HG03196 (cell line): Measurements from ENCODE around the gene HSH2D.
"Not testable (repeated sequence)": the region's sequence is repeated elsewhere in the genome, so short reads cannot be mapped to it uniquely, and the experiment has no call there.

Source experiments
- ATAC-seq: cut with Tn5 transposase; IDR thresholded peaks from one replicate; pipeline ENCODE4 v1.9.1; 2021; ENCODE audit not compliant: unreplicated experiment

The HSH2D gene

DNA sequence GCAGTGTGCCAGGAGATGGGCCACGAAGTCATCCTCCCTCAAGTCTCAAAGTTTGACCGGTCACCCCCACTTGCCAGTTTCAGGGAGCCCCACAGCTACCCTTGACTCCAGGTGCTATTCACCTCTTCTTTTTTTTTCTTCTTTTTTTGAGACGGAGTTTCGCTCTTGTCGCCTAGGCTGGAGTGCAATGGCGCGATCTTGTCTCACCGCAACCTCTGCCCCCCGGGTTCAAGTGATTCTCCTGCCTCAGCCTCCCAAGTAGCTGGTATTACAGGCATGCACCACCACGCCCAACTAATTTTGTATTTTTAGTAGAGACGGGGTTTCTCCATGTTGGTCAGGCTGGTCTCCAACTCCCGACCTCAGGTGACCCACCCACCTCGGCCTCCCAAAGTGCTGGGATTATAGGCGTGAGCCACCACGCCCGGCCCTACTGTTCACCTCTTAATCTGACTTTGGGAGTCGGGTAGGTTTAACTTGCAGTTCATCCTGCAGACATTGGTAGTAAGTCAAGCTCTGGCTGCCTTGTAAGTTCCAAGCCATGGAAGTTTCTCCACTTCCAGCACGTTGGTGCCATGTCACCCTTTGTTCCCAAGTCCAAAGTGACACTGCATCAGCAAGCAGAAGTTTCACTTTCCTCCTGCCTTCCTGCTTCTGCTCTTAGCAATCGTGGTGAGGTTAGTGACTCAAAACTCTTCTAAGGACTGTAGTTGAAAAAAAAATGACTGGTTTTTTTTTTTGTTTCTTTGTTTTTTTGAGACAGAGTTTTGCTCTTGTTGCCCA is 24.2 kb upstream of the HSH2D start:
- not testable (repeated sequence) for ATAC-seq

DNA sequence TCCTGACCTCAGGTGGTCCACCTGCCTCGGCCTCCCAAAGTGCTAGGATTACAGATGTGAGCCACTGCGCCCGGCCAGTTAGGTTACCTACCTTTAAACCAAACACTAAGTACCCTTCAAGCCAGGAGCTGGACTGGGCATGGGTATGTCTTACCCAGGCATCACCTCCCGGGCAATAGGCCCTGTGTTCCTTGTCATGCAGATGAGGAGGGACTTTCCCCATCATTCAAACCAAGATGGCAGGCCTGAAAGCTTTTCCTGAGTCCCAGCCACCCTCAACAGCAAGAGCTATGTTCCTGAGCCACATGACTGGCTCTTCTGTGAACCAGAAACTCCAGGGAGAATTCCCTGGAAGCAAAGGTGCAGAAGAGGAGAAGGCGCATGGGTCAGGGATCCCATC is 22.3 kb upstream of the HSH2D start:
- ATAC-seq: no peak

DNA sequence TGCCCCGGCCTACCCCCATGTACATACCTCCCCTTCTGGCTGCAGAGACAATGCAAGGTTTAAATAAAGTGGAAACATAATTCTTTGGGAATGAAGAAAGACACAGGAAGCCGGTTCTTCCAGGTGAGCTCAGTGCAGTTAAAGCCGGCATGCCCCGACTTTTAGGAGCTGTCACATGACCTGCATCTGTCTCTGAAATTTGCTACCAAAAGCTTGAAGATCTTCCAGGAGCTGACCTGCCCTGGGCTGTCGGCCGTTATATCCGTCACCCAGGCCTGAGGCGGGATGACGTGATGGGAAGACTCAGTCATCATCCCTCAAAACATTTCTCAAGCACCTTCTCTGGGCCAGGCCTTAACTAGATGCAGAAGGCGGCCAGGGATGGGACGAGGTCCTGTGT is 21.5 kb upstream of the HSH2D start:
- no peak for ATAC-seq

DNA sequence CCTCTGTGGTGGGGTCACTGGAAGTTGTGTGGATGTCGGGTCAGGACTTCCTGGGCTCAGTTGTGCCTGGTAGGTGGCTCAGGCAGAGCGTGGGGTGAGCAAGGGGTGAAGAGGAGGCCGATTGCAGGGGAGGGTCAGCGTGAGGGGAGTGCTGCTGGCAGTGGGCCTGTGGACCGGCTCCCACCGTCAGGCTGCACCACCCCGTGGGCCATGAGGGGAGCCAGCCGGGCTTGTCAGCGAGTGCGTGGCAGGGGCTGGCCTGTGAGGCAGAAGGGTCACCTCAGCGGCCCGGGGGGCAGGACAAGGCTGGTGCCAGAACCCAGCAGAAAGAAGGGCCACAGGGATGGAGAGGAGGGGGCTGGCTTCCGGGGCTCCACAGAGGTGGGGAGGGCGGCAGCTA is 18.5 kb upstream of the HSH2D start:
- no peak for ATAC-seq

DNA sequence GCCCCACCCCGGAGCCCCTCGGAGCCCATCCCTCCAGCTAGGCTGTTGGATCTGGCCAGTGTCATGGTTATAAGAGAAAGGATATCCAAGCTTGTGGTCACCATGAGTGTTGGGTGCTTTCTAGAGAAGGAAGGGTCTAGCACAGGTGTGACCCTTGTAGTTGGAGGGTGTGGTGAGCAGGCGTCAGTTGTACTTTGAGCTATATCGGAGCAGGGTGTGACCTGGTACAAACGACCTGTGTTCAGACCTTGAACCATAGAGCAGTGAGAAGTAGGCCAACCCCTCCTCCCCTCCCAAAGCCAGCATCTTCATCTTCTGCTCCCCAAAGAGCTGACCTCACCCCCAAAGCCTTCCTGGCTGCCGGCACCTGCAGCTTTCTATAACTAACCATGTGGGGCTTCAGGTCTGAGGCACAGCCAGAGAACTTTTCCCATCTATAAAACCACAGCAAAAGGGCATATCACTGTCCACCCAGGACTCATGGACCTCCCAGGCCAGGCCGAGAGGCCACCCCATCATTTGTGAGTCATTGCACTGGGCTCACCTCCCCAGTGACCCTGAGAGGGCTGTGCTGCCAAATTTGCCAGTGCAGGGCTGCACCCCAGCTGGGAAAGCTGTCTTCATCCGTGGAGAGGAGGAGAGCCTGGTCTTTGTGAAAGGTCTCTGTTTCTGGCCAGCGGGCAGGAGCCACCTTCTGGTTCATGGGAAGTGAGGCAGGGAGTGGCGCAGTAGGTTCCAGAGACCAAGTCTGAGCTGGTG is 17.6 kb upstream of the HSH2D start:
- no peak for ATAC-seq

DNA sequence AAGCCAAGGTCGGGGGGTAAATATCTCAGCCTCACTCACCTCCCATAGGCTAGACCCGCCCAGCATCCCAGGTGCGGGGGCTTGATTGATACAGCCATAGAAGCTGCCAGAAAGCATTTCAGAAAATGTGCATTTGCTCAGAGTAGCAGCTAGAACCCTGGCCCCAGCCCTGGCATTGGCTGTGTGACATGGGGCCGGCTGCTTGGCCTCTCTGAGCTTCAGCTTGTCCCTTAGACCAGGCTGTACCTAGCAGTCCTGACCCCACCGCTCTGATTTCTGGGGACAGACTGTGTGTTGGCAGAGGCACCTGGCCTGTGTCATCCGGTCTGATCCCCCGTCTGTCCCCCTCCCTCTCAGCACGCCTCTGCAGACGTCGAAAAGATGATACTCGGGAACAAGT is 16.4 kb upstream of the HSH2D start:
- no peak for ATAC-seq

DNA sequence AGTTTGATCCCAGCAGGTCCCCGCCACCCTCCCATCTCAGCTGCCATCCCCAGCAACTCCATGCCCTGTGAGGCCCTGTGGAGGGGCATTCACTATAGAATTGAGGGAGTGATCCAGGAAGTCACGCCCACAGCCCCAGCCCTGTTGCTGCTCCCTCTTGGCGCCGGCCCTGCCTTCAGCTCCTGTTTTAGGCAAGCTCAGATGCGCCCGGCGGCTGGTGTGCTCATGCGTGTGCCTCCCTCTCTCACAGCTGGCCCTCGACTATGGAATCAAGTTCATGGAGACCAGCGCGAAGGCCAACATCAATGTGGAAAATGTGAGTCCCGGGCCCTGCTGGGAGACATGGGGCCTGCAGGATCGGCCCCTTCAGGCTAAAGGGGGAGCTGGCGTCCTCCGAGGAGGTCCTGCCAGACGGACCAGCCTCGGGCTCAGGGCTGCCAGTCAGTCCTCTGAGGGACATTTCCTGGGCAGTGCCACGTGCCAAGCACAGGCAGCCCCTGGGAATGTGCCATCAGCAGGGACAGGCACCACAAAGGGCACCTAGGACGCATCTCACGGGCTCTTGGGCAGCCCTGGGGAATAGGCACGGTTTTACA is 15.6 kb upstream of the HSH2D start:
- no peak for ATAC-seq

DNA sequence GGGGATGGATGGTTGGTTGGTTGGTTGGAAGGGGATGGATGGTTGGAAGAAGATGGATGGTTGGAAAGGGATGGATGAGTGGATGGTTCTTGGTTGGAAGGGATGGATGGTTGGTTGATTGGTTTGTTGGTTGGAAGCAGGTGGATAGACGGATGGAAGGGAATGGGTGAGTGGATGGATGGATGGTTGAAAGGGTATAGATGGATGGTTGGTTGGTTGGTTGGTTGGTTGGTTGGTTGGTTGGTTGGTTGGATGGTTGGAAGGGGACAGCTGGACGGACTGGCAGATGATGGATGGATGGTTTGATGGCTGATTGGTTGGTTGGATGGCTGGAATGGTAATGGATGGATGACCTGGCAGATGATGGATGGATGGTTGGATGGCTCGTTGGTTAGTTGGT is 11.8 kb upstream of the HSH2D start:
- ATAC-seq: no peak

DNA sequence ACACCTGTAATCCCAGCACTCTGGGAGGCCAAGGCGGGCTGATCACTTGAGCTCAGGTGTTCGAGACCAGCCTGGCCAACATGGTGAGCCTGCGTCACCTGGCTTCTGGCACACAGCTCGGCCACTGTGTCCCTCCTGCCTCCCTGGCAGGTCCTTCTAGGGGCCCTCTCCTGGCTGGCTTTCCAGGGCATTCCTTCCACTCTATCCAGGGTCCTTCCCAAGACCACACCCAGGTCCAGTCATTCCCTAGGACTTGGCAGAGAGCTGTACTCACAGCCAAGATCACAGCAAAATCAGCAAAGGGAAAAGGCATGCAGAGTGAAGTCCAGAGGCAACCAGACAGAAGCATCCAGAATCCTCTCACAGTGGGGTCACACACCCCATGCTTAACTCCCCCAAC is 9.7 kb upstream of the HSH2D start:
- ATAC-seq: no peak

DNA sequence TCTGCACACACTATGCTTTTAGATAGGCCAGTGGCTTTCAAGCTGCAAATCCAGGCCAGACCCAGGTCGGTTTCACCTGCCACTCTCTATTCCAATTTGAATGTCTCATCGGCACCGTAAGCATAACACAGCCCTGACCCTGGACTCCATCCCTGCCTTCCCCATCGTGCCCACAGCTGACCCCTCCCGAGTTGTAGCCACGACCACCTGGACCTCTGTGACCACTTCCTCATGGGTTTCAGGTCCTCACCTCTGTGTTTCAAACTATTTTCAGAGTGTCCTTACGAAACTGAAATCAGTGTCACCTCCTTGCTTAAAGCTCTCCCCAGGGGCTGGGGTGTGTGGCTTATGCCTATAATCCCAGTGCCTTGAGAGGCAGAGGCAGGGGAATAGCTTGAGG is 9.0 kb upstream of the HSH2D start:
- ATAC-seq: no peak

DNA sequence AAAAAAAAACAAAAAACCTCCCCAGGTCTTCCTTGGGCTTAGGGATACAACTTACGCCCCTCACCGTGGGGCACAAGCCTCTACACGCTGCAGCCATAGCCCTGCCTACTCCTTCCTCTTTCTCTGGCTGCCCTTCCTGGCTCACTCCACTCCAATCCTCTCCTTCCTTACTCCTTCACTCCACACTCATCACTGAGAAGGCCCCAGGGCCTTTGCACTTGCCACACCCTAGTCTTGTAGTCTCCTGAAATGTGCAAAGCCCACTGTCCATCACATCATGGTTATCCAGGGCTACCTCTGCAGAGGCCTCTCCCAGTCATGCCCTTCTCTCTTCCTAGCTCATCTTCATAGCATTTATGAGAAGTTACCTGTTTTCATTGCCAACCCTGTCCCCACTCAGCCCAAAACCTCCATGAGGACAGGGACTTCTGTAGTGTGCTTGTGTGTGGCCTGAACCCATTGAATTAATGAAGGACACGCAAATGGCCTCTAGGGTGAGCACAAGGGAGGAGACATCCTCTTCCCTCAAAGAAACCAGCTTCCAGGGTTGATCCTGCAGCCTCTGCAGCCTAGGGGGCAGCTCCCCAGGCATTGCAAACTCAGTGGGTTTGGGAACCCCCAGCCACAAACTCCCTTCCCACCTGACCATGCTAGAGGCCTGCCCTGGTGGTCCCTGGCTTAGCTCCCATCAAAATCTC is 7.9 kb upstream of the HSH2D start:
- ATAC-seq: no peak

DNA sequence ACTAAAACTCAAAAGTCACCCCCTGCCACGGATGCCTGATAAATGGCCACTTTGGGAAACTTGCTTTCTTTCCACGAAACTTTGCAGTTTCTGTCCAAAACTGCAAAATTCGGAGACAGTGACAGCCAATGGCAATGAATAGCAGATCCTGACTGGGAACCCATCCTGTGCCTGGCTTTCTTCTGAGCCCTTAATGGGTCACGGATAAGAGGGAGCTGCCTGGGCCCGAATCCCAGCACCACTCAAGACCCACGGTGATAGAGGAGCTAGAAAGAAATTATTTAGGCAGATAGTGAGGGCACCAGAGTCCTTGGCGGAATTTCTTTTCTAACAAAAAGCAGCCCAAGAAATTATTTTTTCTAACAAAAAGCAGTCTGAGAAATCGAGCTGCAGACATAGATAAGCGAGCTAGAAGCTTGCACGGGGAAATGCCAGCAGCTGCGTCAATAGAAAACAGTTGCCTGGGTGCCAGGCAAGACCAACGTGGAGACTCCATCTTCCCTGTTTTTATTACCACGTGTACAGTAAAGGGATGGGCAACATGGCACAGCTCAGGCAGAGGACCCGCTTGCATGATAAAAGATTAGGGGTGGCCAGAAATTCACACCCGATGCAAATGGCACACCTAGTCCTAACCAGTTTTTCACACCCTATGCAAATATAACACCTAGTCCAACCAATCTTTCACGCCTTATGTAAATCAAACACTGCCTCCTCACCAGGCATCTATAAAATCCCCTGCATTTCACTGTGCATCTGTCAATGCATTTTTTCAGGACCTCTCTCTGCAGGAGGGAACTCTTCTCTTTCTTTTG is 7.1 kb upstream of the HSH2D start:
- ATAC-seq: no peak

DNA sequence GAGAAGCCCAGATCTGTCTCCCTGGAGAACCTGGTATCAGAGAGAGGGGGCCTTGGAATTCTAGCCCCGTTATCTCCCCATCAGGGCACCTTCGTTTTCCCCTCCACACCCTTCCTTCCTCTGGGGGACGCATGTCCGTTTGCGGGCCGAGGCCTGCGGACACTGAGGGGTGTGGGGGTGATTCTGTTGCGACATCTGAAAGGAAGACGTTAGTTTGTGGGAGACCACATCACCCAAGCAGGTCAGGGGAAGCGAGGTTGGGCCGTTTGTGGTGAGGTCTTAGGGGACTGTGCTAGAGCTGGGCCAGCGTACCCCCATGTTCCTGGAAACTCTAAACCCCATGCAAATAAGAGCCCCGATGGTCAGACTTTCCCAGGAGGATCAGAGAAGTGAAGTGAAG is 3.7 kb upstream of the HSH2D start:
- ATAC-seq: no peak

DNA sequence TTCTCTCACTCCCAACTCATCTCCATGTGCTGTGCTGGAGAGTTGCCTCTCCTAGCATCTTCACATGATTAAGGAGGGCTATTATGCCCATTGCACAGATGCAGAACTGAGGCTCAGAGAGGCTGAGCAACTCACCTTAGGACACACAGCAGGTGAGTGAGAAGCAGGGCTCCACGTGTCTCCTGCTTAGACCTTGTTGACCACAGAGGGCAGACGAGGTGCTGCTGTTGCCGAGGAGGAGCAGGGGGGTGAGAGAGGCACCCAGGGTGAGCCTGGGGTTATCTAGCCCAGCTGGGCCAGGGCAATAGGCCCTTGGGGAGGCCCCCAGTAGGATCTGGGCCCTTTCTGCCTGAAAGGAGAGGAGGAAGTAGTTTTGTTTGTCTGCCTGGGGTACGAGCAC is 2.4 kb upstream of the HSH2D start:
- ATAC-seq: no peak

DNA sequence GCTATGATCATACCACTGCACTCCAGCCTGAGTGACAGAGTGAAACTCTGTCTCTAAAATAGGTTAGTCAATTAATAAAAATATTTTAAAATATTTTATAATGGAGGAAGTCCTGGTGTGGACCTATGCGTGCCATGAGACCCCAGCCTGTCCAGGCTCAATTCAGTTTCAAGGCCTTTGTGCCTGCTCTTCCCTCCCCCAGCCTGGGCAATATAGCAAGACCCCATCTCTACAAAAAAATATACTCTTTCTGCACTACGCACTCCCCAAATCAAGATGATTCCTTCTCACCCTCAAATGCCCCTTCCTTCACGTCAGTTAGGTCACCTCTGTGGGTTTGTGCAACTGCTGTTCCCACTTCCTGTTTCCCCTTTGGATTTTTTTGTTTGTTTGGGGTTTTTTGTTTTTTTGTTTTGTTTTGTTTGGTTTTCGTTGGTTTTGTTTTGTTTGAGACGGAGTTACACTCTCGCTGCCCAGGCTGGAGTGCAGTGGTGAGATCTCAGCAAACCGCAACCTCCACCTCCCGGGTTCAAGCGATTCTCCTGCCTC is 1.4 kb upstream of the HSH2D start:
- no peak for ATAC-seq

DNA sequence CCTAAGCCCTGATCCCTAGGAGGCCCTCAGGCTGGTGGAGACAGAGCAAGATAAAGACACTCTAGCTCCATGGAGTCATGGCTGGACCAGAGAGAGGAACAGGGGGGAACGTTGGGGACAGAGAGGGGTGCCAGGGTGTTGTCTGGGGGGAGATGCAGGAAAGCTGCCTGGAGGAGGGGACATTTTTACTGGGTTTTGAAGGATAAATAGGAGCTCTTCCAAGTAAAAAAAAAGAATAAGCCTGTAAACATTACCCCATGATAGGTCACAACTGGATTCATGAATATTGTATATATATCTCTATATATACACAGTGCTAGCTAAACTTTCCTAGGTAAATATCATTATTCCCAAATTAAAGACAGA is 714 bp downstream of the HSH2D start:
- ATAC-seq: no peak

DNA sequence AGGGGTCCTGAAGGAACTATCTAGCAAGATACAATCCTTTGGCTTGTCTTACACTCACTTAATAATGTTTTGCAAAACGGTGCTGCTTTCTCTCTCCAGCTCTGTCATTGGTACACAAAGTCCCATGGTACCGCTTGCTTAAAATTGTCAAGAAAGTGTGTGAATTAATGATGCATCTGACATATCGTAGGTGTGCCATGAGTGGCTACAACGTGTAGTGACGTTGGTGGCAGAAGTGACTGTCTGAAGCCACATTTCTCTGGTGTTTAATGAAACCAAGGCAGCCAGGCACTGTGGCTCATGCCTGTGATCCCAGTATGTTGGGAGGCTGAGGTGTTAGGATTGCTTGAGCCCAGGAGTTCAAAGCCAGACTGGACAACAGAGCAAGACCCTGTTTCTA is 2.6 kb downstream of the HSH2D start:
- ATAC-seq: no peak

DNA sequence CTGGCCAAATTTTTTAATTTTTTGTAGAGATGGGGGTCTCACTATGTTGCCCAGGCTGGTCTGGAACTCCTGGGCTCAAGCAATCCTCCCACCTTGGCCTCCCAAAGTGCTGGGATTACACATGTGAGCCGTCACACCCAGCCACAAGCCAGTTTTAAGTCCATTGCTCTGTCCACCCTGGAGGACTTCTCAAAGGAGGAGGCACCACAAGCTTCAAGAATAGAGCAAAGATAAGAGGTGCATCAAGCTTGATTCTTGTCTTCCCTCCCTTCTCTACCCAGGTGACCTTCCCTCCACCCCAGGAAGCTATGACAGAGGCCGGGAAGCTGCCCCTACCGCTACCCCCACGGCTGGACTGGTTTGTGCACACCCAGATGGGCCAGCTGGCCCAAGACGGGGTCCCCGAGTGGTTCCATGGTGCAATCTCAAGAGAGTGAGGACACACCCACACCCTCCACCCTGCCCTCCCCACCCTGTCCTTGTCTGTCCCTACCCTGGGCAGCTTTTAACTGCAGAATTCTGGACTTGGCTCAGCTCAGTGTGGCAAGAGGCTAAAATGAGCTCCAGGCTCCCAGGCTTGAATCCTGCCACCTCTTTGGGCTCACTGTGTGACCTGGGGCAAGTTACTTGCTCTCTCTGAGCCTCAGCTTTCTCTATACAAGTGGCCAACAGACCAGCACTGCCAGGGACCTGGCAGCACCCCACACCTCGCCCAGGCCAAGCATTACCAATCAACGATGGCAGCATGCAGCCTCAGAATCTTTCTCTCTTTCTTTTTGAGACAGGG is 5.2 kb downstream of the HSH2D start:
- ATAC-seq: no peak

DNA sequence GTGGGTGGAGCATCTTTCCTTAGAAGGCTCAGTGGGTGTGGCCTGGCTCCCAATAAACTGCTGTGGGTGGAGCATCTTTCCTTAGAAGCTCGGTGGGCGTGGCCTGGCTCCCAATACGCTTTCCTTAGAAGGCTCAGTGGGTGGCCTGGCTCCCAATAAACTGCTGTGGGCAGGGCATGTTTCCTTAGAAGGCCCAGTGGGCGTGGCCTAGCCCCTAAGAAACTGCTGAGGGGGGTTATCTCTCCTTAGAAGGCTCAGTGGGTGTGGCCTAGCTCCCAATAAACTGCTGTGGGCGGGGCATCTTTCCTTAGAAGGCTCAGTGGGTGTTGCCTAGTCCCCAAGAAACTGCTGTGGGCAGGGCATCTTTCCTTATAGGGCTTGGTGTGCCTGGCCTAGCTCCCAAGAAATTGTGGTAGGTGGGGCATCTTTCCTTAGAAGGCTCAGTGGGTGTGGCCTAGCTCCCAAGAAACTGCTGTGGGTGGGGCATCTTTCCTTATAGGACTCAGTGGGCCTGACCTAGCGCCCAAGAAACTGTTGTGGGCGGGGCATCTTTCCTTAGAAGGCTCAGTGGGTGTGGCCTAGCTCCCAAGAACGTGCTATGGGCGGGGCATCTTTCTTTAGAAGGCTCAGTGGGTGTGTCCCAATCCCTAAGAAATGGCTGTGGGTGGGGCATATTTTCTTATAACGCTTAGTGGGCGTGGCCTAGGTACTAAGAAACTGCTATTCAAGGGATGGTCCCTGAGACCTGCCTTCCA is 10.3 kb downstream of the HSH2D start:
- ATAC-seq: no peak
